ENCODE data around the gene EXOC6B.
A peak's percentile ranks its signal among the peaks of the same experiment; 100 is the strongest.

Gene EXOC6B

GRCh38 chr2:72788756-72789155 lies 37.1 kb downstream of the EXOC6B start:
- DNase-seq, result no peak

GRCh38 chr2:72785517-72785916 lies 40.3 kb downstream of the EXOC6B start:
- DNase-seq, result no peak

- no peak for DNase-seq
These were observed 43.3 kb downstream of the EXOC6B start for GRCh38 chr2:72782520-72782919.

GRCh38 chr2:72781480-72781879 lies 44.4 kb downstream of the EXOC6B start:
- no peak for DNase-seq

GRCh38 chr2:72780477-72780876 lies 45.4 kb downstream of the EXOC6B start:
- DNase-seq, result no peak

- DNase-seq, result no peak
These were observed 46.3 kb downstream of the EXOC6B start for GRCh38 chr2:72779495-72779894.

GRCh38 chr2:72778410-72778809 lies 47.4 kb downstream of the EXOC6B start:
- no peak for DNase-seq

- DNase-seq, result peak; percentile 79 to 88
These were observed 54.9 kb downstream of the EXOC6B start for GRCh38 chr2:72770879-72771461.

- DNase-seq, result no peak
These were observed 59.7 kb downstream of the EXOC6B start for GRCh38 chr2:72765997-72766609.

- DNase-seq, result no peak
These were observed 63.6 kb downstream of the EXOC6B start for GRCh38 chr2:72762276-72762675.

- no peak for DNase-seq
These were observed 66.1 kb downstream of the EXOC6B start for GRCh38 chr2:72759755-72760154.

- no peak for DNase-seq
These were observed 68.6 kb downstream of the EXOC6B start for GRCh38 chr2:72757177-72757775.

GRCh38 chr2:72755647-72756423 lies 70.0 kb downstream of the EXOC6B start:
- DNase-seq, result no peak

- DNase-seq, result no peak
These were observed 71.1 kb downstream of the EXOC6B start for GRCh38 chr2:72754628-72755320.

- DNase-seq, result no peak
These were observed 74.7 kb downstream of the EXOC6B start for GRCh38 chr2:72750977-72751639.

- no peak for DNase-seq
These were observed 75.4 kb downstream of the EXOC6B start for GRCh38 chr2:72750466-72750865.

- DNase-seq, result no peak
These were observed 78.5 kb downstream of the EXOC6B start for GRCh38 chr2:72747344-72747743.

- peak; percentile 42 to 64 for DNase-seq
These were observed 80.0 kb downstream of the EXOC6B start for GRCh38 chr2:72745679-72746368.

- no peak for DNase-seq
These were observed 81.8 kb downstream of the EXOC6B start for GRCh38 chr2:72744049-72744448.

GRCh38 chr2:72743481-72743880 lies 82.4 kb downstream of the EXOC6B start:
- no peak for DNase-seq

- no peak for DNase-seq
These were observed 87.7 kb downstream of the EXOC6B start for GRCh38 chr2:72738096-72738495.

GRCh38 chr2:72734432-72734831 lies 91.4 kb downstream of the EXOC6B start:
- DNase-seq, result no peak

Measured in inflammatory macrophage (primary cell).